K562 (cell line): Measurements from ENCODE around the gene TESK2. TPM values are rescaled to one million over a fixed set of nuclear protein-coding genes. Genes with fewer than 3 reads are reported as not detected.

ENCODE experiments used
- KAT8 ChIP-seq: fragments of 450-650 bp; IDR thresholded peaks from 2 replicates; pipeline ENCODE4 v1.6.1; 2016; ENCODE audit warnings: low read depth, mild to moderate bottlenecking
- NR4A1 ChIP-seq, 2 experiments: fragments of 250-450 bp in 1 of 2; fragments of 450-650 bp in 1 of 2; sonication (Bioruptor Pico) in 1 of 2; IDR thresholded peaks; 2 replicates each; pipeline versions ENCODE4 v1.4.0 to v1.6.1; 2016 to 2020; ENCODE audit warnings: mild to moderate bottlenecking in 2 of 2, missing compliant biosample characterization in 1 of 2, missing genetic modification characterization in 1 of 2, moderate library complexity in 1 of 2
- NRF1 ChIP-seq, 2 experiments: fragments of 450-650 bp; IDR thresholded peaks in 1 of 2; conservative IDR thresholded peaks in 1 of 2; 2 replicates each; pipeline ENCODE4 v1.6.1; 2014; ENCODE audit warnings: mild to moderate bottlenecking in 2 of 2
- POLR2AphosphoS2 ChIP-seq: IDR thresholded peaks from 2 replicates; pipeline ENCODE4 v1.6.1; 2012; ENCODE audit warnings: low read length, improper control_type of control experiment
- SP1 ChIP-seq: sonication (generic); formaldehyde crosslinking; IDR thresholded peaks from 2 replicates; pipeline ENCODE4 v1.8.1; 2022; ENCODE audit warnings: mild to moderate bottlenecking, missing genetic modification reagents
- THRAP3 ChIP-seq: fragments of 450-650 bp; IDR thresholded peaks from 2 replicates; pipeline ENCODE4 v1.6.1; 2016; ENCODE audit warnings: mild to moderate bottlenecking, inconsistent platforms, borderline replicate concordance
- polyA plus RNA-seq, 8 experiments: library from polyadenylated mRNA; depleted of rRNA in 4 of 8; stranded (reverse) in 5 of 8; unstranded in 3 of 8; fragments of >200 nt; fragmentation: Nextera tagmentation in 2 of 8; fragmentation: Illumina TruSeq in 1 of 8; extraction: Ambion mirVana in 2 of 8; extraction: Trizol in 1 of 8; gene quantifications; 2 replicates each; pipeline versions ENCODE4 v1.2.1 to v1.2.3, GENCODE V29; 2011 to 2014; ENCODE audit warnings: inconsistent platforms in 1 of 8, missing spikeins in 1 of 8
- total RNA-seq, 7 experiments: library from RNA; depleted of rRNA in 6 of 7; stranded (reverse); fragments of >200 nt in 6 of 7; fragmentation: Illumina TruSeq in 2 of 7; extraction: Trizol in 2 of 7; gene quantifications; 2 replicates each; pipeline versions ENCODE4 v1.2.1 to v1.2.3, GENCODE V29; 2011 to 2021; ENCODE audit warnings: low replicate concordance in 1 of 7
- TF ChIP-seq, protein P1 (sequence below), 2 experiments: fragments of 450-650 bp in 1 of 2; sonication (generic) in 1 of 2; formaldehyde crosslinking in 1 of 2; IDR thresholded peaks; 2 replicates each; pipeline versions ENCODE4 v1.7.1 to v1.9.0; 2016 to 2022; ENCODE audit warnings: inconsistent platforms in 1 of 2, mild to moderate bottlenecking in 1 of 2, missing genetic modification reagents in 1 of 2
- TF ChIP-seq, protein P2 (sequence below), 2 experiments: fragments of 450-650 bp; formaldehyde crosslinking in 1 of 2; IDR thresholded peaks; 2 replicates each; pipeline versions ENCODE4 v1.4.0 to v1.6.1; 2014 to 2020; ENCODE audit warnings: mild to moderate bottlenecking in 2 of 2, borderline replicate concordance in 1 of 2, low read depth in 1 of 2

TESK2 gene
- total and polyA plus RNA-seq, 9 of the 15 experiments (the other 6 are each of a cell fraction or from before 2014, with no cell fraction given) = 1.6 to 5.3 (median 3.7) TPM

DNA sequence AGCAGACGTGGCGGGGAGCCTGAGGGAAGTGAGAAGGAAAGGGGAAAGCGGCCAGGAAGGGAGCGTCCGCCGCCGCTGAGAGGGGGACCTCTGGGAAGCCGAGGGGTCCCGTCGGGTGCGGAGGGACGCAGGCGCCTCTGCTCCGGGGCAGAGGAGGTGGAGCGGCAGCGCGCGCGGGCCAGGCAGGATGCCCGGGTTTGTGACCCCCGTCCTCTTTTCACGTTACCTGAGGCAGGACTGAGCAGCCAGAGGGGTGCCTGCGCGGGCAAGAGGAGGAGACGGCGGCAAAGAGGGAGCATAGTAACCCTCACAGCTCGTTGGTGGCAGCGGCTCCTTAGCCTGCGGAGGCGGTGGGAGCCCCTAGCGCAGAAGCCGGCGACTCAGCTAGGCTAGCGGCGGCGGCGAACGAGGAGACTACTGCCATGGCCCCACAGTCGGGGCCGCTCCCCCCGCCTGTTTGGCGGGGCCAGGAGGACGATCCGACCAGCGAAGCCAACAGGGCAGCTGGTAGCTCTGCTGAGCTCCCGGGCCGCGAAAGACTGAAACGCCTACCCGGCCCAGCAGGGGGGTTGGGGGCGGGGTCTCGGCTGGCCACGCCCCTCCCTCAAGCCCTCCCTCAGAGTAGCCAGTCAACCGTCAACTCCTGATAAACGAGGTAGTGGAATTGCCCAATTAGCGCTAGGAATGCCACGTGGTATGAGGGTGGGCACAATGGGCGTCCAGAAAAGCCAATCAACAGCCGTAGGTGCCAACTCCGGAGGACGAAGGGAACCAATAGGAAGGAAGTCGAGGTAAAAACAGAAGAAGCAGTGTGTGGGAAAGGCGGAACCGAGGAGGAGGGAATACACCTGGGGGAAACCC, at the start of gene TESK2 (continued):
- TF ChIP-seq, protein P1, sequence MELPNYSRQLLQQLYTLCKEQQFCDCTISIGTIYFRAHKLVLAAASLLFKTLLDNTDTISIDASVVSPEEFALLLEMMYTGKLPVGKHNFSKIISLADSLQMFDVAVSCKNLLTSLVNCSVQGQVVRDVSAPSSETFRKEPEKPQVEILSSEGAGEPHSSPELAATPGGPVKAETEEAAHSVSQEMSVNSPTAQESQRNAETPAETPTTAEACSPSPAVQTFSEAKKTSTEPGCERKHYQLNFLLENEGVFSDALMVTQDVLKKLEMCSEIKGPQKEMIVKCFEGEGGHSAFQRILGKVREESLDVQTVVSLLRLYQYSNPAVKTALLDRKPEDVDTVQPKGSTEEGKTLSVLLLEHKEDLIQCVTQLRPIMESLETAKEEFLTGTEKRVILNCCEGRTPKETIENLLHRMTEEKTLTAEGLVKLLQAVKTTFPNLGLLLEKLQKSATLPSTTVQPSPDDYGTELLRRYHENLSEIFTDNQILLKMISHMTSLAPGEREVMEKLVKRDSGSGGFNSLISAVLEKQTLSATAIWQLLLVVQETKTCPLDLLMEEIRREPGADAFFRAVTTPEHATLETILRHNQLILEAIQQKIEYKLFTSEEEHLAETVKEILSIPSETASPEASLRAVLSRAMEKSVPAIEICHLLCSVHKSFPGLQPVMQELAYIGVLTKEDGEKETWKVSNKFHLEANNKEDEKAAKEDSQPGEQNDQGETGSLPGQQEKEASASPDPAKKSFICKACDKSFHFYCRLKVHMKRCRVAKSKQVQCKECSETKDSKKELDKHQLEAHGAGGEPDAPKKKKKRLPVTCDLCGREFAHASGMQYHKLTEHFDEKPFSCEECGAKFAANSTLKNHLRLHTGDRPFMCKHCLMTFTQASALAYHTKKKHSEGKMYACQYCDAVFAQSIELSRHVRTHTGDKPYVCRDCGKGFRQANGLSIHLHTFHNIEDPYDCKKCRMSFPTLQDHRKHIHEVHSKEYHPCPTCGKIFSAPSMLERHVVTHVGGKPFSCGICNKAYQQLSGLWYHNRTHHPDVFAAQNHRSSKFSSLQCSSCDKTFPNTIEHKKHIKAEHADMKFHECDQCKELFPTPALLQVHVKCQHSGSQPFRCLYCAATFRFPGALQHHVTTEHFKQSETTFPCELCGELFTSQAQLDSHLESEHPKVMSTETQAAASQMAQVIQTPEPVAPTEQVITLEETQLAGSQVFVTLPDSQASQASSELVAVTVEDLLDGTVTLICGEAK (IDR thresholded peaks at IDR 0.05) = peak; percentile 11; the same call in 1 of the 2 replicates
- TF ChIP-seq, protein P1 (CRISPR knock-in tag; IDR thresholded peaks at IDR 0.05) = no peak
- TF ChIP-seq POLR2AphosphoS2 (no peak), SP1 (CRISPR knock-in tag) (peak; percentile 93), KAT8 (no peak), NRF1 (conservative IDR thresholded peaks at IDR 0.05 in 1 of 2, IDR thresholded peaks at IDR 0.05 in 1 of 2) (peak; percentile 48 to 61), NR4A1 (CRISPR knock-in tag; IDR thresholded peaks at IDR 0.05) (0 out of 2 replicates have a peak, but pooled peaks have one; percentile 51), NR4A1 (tag; IDR thresholded peaks at IDR 0.05) (no peak), THRAP3 (no peak)
- TF ChIP-seq, protein P2, sequence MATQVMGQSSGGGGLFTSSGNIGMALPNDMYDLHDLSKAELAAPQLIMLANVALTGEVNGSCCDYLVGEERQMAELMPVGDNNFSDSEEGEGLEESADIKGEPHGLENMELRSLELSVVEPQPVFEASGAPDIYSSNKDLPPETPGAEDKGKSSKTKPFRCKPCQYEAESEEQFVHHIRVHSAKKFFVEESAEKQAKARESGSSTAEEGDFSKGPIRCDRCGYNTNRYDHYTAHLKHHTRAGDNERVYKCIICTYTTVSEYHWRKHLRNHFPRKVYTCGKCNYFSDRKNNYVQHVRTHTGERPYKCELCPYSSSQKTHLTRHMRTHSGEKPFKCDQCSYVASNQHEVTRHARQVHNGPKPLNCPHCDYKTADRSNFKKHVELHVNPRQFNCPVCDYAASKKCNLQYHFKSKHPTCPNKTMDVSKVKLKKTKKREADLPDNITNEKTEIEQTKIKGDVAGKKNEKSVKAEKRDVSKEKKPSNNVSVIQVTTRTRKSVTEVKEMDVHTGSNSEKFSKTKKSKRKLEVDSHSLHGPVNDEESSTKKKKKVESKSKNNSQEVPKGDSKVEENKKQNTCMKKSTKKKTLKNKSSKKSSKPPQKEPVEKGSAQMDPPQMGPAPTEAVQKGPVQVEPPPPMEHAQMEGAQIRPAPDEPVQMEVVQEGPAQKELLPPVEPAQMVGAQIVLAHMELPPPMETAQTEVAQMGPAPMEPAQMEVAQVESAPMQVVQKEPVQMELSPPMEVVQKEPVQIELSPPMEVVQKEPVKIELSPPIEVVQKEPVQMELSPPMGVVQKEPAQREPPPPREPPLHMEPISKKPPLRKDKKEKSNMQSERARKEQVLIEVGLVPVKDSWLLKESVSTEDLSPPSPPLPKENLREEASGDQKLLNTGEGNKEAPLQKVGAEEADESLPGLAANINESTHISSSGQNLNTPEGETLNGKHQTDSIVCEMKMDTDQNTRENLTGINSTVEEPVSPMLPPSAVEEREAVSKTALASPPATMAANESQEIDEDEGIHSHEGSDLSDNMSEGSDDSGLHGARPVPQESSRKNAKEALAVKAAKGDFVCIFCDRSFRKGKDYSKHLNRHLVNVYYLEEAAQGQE (IDR thresholded peaks at IDR 0.05; ENCODE audit: borderline replicate concordance) = no peak; the same call in none of the 2 replicates
- TF ChIP-seq, protein P2 (CRISPR knock-in tag; IDR thresholded peaks at IDR 0.05; ENCODE audit: low read depth) = no peak
